GM10847 (cell line): Measurements from ENCODE around the gene C1orf174.

Experiments used
- POLR2A ChIP-seq: IDR thresholded peaks from 2 replicates; pipeline ENCODE4 v1.6.1; 2011; ENCODE audit not compliant: insufficient read length; ENCODE audit errors: extremely low read depth

The C1orf174 gene

DNA sequence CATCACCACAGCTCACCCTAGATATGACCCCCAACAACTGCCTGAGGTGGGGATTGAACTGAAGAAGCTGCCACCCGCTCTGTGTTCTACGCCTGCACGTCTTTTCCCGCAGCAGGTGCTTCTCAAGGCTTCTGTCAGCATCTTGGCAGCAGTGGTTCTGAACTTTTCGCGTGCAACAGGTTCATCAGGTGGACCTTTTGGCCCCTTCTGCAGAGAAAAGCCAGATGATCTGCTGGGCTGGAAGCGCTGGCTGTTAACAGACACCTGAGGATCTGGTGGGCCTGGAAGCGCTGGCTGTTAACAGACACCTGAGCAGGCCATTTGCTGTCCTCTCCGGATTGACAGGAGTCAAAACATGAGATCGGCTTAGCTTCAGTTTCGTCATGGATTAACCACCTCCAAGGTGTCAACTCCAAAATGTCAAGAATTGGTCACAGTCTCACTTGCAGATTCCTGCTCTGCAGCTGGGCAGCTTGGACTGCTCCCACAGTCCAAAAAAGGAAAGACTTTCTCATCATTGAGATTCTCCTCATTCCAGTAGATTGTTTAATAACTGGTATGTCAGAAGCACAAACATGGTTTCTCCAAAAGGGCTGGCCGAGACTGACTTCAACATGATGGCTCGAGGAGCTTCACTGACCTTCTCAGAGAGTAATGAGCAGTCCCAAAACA lies 4.7 kb downstream of the C1orf174 start:
- TF ChIP-seq POLR2A = no peak

DNA sequence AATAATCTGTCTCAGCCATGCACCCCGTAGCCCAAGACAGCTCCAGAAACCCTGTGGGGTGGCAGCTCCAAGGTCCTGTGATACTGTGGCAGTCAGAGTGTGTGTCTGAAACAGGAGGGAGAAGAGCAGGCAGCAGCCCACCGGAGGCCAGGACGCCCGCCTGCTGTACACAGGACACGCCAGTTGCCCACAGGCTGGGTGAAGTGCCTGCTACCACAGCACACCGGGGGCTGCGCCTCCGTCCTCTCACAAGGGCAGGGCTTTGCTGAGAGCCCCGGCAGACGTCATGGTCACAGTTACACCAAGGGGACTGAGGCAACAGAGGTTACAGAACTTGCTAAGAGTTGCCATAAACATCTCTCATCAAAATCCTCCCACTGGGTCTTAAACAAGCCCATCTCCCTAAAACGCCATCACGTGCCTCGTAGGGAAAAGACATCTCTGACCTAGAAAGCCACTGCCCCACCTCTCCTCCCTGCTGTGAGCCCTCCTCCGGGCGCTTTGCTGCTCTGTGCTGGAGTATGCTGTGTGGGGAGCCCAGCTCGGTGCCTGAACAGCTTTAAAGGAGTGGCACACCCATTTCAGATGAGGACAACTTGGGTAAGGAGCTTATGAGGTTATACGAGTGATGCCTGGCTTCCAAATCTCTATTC lies 5.3 kb downstream of the C1orf174 start:
- no peak for TF ChIP-seq POLR2A

DNA sequence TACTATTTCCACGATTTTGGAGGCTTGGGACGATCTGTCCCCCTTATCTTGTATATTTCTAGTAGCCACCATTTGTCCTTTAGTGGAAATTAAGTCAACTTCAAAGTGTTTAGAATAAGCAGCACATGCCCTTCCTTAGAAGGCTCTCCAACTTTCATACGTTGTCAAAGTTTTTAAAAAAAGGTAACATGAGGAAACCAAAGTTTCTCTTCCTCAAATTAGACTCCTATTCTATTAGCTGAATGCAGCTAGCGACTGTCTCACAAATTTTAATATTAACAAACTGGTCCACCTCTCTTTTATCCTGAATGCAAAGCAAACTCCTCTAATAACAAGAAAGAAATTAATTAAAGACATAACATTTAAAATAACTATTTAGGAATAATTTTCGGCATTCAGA lies 6.9 kb downstream of the C1orf174 start:
- TF ChIP-seq POLR2A = no peak

DNA sequence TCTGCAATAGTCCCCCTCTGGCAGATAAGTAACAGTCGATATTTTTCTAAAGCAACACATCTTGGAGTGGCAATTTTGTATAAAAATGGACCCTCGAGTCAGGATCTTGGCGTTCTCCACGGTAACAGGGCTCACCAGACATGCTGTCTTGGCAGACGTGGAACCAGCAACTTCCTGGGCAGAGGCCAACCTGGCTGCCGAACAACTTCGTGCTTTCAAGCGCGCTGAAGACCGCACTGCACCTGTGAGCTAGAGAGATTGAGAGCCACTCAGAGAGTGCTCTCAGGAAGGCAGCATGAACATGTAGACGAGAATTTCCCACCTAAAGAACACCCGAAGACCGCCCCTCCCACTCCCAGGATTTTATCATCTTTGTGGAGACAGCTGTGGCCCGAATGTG lies 7.3 kb downstream of the C1orf174 start:
- no peak for TF ChIP-seq POLR2A

DNA sequence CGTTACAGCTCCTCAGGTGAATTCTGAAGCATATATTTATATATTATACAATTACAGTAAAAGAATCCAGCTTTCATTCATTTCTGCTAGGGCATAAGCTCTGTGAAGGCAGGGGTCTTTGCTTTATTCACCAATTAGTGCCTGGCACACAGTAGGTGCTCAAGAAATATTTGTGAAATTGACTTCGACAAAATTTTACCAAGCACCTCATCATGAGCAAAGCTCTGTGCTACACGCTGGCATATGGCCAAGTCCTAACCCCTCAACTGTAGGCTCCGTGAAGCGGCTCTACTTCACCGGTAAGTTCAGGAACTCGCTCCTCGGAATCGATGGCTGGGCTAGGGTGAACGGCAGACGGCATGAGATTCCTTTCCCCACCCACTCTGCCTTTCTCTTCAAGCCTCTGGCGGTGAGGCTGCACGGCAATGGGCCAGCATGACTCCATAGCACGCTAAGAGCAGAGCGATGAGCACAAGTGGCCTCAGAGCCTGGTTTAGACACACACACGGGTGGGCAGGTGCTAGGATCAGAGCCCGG lies 8.7 kb downstream of the C1orf174 start:
- TF ChIP-seq POLR2A = no peak

DNA sequence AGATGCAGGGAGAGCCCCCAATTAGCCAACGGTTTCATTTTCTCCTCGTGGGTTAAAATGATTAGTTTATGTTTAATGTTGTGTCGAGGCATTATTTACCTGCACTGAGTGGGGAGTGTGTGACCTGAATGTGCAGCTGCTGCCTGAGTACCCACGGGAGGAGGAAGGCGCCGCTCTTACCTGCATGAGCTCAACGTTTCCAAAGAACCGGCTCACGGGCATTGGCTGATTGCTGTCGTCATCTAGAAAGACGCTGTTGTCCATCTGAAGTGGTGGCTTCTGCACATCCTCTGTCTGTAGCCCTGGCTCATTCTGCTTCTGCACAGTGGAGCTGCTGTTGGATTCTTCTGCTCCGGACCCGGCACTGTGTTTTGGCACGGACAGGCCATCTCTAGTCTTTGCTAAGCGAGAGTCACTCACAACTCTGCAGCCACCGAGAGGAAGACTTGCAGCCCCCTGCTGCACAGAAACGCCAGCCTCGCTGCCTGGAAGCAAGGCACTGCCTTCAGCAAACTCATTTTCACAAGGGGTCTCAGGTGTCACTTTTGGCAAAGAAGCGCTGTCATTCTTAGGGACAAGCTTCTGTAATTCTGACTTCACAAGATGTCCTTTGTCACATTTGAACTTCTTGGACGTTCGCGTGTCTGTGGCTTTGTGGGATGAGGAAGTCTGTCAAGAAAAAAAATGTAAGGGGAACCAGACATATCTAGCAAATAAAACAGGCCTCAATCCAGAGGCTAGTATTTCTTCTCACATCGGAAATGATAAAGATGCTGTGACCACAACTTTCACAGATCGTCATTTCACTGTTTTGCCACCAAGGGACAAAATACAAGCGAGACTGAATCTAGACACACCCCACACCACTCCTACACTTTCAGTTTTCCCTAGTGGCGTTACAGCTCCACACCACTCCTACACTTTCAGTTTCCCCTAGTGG lies 9.4 kb downstream of the C1orf174 start:
- no peak for TF ChIP-seq POLR2A

DNA sequence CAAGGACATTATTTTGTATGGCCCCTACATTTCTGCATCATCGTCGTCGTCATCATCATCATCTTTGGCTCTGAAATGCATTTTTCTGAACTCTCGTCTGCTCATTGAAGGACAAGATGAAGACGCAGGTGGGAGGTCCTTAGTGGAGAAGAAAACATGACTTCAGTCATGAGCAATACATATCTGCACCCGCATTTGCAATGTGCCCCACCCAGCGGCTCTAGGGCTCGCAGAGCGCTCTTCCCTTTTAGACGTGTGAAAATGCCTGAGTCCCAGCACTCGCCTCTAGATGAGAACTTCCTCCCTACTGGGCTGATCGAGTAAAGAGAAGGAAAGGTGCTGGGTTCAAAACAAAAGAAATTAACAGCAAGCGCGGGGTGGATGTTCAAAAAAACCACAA lies 10.1 kb downstream of the C1orf174 start:
- TF ChIP-seq POLR2A = no peak

DNA sequence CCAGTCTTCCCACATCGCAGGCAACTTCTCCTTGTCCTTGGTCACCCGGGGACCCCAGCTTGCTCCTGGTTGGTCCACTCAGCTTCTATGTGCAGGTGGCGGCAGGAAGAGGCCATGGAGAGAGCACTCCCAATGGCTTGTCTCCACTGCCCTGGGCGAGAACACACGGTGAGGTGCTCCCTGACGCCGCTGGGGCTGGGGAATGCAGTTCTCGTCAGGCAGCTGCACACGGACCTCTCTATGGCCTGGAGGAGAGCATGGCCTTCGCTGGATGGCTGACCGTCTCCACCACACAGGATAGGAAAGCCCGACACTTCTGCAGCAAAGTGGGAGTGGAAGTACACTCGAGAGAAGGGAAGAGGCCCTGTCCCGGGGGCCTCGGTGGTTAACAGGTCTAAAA lies 11.8 kb downstream of the C1orf174 start:
- TF ChIP-seq POLR2A = no peak

DNA sequence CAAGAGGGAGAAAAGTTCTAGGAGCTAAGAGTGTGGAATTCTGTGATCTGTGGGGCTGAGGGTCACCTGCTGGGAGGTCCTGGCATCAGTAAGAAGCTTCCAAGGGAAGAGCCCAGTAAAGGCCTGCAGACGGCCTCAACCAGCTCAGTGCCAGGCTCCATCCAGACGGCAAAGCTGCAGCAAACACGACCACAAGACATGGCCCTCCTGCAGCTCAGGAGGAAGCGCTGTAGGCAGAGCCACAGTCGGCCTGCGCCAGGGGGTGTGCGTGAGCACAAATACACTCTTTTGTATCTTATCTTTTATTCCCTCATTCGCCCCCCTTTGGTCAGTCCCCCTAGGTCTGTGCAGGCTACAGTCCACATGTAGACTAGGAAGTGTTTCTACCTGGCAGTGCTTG lies 13.4 kb downstream of the C1orf174 start:
- no peak for TF ChIP-seq POLR2A

DNA sequence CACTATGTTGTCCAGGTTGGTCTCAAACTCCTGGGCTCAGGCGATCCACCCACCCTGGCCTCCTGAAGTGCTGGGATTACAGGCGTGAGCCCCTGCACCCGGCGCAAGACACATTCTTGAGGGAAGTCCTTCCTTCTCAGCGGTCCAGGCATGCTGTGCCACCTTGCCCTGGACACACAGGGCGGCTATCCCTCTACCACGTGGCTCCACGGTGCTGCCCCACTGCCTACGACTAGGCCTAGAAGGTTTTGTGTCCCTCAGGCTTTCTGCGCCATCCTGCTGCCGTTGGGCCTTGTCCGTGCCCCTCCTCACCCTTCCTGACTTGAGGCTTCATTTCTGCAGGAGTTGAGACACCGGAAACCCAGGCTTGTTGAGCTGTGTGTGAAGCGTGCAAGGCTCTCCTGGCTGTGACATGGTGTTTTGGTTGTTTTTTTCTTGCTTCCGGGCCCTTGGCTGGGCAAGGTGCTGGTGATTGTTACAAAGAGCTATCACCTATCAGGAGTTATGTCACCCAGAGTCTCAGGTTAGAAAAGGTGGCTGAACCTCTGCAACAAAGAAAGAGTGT lies 13.9 kb downstream of the C1orf174 start:
- no peak for TF ChIP-seq POLR2A

DNA sequence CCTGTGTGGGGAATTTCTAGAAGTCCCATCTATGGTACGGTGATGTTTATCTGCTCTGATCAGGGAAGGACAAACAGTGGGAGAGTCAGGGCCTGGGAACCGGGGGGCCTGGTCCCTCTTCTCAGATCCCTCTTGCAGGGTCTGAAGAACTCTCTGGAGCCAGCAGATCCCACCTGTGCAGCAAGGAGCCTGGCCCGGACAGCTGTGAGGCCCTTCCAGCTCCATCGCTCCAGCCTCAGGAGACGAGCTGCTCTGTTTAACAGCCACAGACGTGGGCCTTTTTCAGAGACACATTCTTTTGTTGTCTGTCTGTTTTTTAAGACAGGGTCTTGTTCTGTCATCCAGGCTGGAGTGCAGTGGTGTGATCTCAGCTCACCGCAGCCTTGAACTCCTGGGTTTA lies 14.5 kb downstream of the C1orf174 start:
- TF ChIP-seq POLR2A = no peak

DNA sequence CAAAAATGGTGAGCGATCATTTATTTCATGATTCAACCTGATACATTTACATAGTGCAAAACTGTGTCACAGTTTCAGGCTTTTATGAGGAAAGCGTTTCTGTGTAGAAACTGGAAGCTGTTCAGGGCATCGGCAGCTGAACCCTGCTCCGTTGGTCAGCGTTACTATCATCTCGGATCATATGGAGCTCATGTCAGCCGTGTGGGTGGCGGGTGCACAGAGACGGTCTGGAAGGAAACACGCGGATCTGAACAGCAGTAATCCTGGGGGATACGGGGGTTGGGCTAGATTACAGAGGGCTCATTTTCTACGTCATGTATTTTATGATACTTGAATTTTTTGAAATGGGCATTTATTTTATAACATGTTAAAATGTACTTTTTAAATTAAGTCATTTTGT lies 15.1 kb downstream of the C1orf174 start:
- no peak for TF ChIP-seq POLR2A

DNA sequence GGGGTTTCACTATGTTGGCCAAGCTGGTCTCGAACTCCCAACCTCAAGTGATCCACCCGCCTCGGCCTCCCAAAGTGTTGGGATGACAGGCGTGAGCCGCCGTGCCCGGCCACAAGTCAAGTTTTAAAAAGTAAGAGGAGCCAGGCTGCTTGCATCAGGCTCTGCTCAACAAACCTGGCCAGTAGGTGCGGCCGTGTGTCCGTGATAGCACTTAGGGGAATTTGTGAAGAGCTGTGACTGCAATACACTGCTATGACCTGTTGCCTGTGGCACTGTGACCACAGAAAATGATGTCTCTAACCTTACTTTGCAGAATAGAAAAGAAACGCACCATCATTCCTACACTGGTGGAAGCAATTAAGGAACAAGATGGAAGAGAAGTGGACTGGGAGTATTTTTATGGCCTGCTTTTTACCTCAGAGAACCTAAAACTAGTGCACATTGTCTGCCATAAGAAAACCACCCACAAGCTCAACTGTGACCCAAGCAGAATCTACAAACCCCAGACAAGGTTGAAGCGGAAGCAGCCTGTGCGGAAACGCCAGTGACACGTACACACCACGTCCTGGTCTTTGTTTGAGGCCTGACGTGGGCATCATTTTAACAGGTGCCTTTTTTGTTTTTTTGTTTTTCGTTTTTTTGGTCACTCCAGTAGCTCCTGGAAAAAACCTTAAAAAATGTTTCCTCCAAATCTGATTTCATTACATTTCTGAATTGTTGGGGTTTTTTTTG lies 16.7 kb downstream of the C1orf174 start:
- no peak for TF ChIP-seq POLR2A

DNA sequence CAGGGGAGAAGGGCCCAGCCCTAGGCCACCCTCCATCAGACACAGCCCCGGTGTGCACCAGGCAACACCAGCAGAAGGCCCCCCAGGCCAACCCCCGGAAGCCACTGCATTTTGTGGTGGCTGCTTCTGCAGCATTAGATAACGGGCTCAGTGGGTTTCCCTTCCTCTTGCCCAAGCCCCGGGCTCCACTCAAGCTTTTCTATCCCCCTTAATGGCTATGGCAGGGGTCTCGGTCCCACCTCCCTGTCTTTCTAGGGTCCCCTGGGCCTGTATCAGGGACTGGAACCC lies 18.9 kb downstream of the C1orf174 start:
- no peak for TF ChIP-seq POLR2A
